Stimulated activated CD8-positive, alpha-beta memory T cell treated with anti-CD3 and anti-CD28 coated beads, Interleukin-12 subunit alpha, Interleukin-12 subunit beta, amount 100 ng/mL, for 24 hours (primary cell): ENCODE measurements around the gene CBFA2T2.
"Not testable (repeated sequence)": the region's sequence is repeated elsewhere in the genome, so short reads cannot be mapped to it uniquely, and the experiment has no call there.

ENCODE experiments used
- DNase-seq: peaks from one replicate; pipeline ENCODE4 v3.0.0-alpha.2; 2020; ENCODE audit errors: extremely low read depth

CBFA2T2 gene

GRCh38 chr20:33697129-33697528 lies 207.2 kb downstream of the CBFA2T2 start:
- no peak for DNase-seq

- DNase-seq = not testable (repeated sequence)
Observed at GRCh38 chr20:33698966-33699365, 209.1 kb downstream of the CBFA2T2 start.
